Measurements from ENCODE around the gene IQCC. TPM values are rescaled to one million over a fixed set of nuclear protein-coding genes. Genes with fewer than 3 reads are reported as not detected.

The IQCC gene
- total RNA-seq, 4 donors from 2014 or later, result 1.00 to 2.0 (median 1.9) TPM; not detected in 1

GRCh38 chr1:32242341-32242851, 36.9 kb downstream of the IQCC start:
- Histone ChIP-seq H3K9me3 (no peaks in the 10 kb centered on the region), H3K27me3 (no peaks in the 10 kb centered on the region), H3K27ac (peak overlapping the region in 3 of 4 donors; percentile 29 to 89 (median 82)), H3K4me1 (peaks cover 4 to 38% (median 18%) of the 10 kb centered on the region in 4 donors), H3K4me3 (no peak overlapping the region), H3K36me3 (no peaks in the 10 kb centered on the region)
- no peak for TF ChIP-seq EP300 (IDR thresholded peaks at IDR 0.05; ENCODE audit: low read depth)
- no peak for TF ChIP-seq POLR2A (IDR thresholded peaks at IDR 0.05)
- no peak for TF ChIP-seq POLR2AphosphoS5 (IDR thresholded peaks at IDR 0.05)
- TF ChIP-seq CTCF (IDR thresholded peaks at IDR 0.05), result no peak
- DNase-seq, result peak; percentile 48
- 30 to 95% methylated on average over 2 to 7 of the region's 7 CpGs for whole genome bisulfite sequencing, 2 donors (ENCODE audit: low coverage in 1 of 2)
- in situ Hi-C loops (cut with MboI; ENCODE audit: low pct_ligation_motif_present in 1 of 4, low pct_unique_long_range_greater_than_20kb in 1 of 4, low sequenced_read_pairs in 3 of 4), result no loop called here
- intact Hi-C loops (cut with DNase I; ENCODE audit: low total_unique reads), result loop anchor here (5.0 kb wide), 1 partner anchor 50 kb away; the partner anchor contains the start of gene HDAC1

GRCh38 chr1:32246888-32247273, 41.4 kb downstream of the IQCC start, which contains the start of gene FAM167B:
FAM167B (plus strand) TSS chr1:32247222; CDS start chr1:32247422, 200 bp downstream.
- H3K9me3 ChIP-seq, result no peaks in the 10 kb centered on the region
- 53% methylated on average over 3 of the region's 3 CpGs; no CpG with 5 or more reads in 1 of the 2 donors for WGBS, 2 donors (ENCODE audit: low coverage in 1 of 2)
- H3K4me3 ChIP-seq, result no peak within 1 kb of the TSS
- no peaks in the 10 kb centered on the region for H3K36me3 ChIP-seq
- H3K27ac ChIP-seq, result peak within 1 kb of the TSS; percentile 45 to 66 (median 60)
- intact Hi-C loops (cut with DNase I; ENCODE audit: low total_unique reads), result no loop called here
- in situ Hi-C loops (cut with MboI; ENCODE audit: low pct_ligation_motif_present in 1 of 4, low pct_unique_long_range_greater_than_20kb in 1 of 4, low sequenced_read_pairs in 3 of 4), result no loop called here
- peaks cover 4 to 31% (median 12%) of the 10 kb centered on the region in 4 donors for H3K4me1 ChIP-seq
- TF ChIP-seq CTCF (IDR thresholded peaks at IDR 0.05) (no peak), EP300 (IDR thresholded peaks at IDR 0.05; ENCODE audit: low read depth) (no peak), POLR2AphosphoS5 (IDR thresholded peaks at IDR 0.05) (peak; percentile 32 to 56 (median 44)), POLR2A (IDR thresholded peaks at IDR 0.05) (no peak)
- peak; percentile 12 for DNase-seq
- H3K27me3 ChIP-seq, result no peaks in the 10 kb centered on the region

GRCh38 chr1:32247452-32247851, 42.0 kb downstream of the IQCC start:
- Histone ChIP-seq H3K4me1 (peaks cover 4 to 25% (median 11%) of the 10 kb centered on the region in 4 donors), H3K9me3 (no peaks in the 10 kb centered on the region), H3K27me3 (no peaks in the 10 kb centered on the region), H3K27ac (peak overlapping the region; percentile 45 to 66 (median 60)), H3K4me3 (no peak overlapping the region), H3K36me3 (no peaks in the 10 kb centered on the region)
- intact Hi-C loops (cut with DNase I; ENCODE audit: low total_unique reads), result no loop called here
- WGBS, 2 donors (ENCODE audit: low coverage in 1 of 2), result 82% methylated on average over 10 of the region's 12 CpGs; no CpG with 5 or more reads in 1 of the 2 donors
- no peak for DNase-seq
- in situ Hi-C loops (cut with MboI; ENCODE audit: low pct_ligation_motif_present in 1 of 4, low pct_unique_long_range_greater_than_20kb in 1 of 4, low sequenced_read_pairs in 3 of 4), result no loop called here
- no peak for TF ChIP-seq POLR2A (IDR thresholded peaks at IDR 0.05)
- TF ChIP-seq EP300 (IDR thresholded peaks at IDR 0.05; ENCODE audit: low read depth), result no peak
- TF ChIP-seq CTCF (IDR thresholded peaks at IDR 0.05), result no peak

GRCh38 chr1:32247983-32248889, 42.8 kb downstream of the IQCC start:
- intact Hi-C loops (cut with DNase I; ENCODE audit: low total_unique reads) (no loop called here), in situ Hi-C loops (cut with MboI; ENCODE audit: low pct_ligation_motif_present in 1 of 4, low pct_unique_long_range_greater_than_20kb in 1 of 4, low sequenced_read_pairs in 3 of 4) (no loop called here)
- no peaks in the 10 kb centered on the region for H3K27me3 ChIP-seq
- peak; percentile 92 for DNase-seq
- TF ChIP-seq CTCF (IDR thresholded peaks at IDR 0.05) (peak; percentile 77 to 90 (median 85)), EP300 (IDR thresholded peaks at IDR 0.05; ENCODE audit: low read depth) (no peak), POLR2AphosphoS5 (IDR thresholded peaks at IDR 0.05) (peak; percentile 8 to 60 (median 52))
- H3K27ac ChIP-seq, result peak overlapping the region; percentile 45 to 66 (median 60)
- H3K9me3 ChIP-seq, result no peaks in the 10 kb centered on the region
- H3K4me3 ChIP-seq, result no peak overlapping the region
- H3K4me1 ChIP-seq, result peaks cover 0 to 25% (median 11%) of the 10 kb centered on the region in 4 donors
- 8% methylated on average over 25 of the region's 31 CpGs; no CpG with 5 or more reads in 1 of the 2 donors for WGBS, 2 donors (ENCODE audit: low coverage in 1 of 2)
- no peaks in the 10 kb centered on the region for H3K36me3 ChIP-seq
